GM18867 (cell line): ENCODE results near the gene HCAR3.
"Not testable (repeated sequence)": the region's sequence is repeated elsewhere in the genome, so short reads cannot be mapped to it uniquely, and the experiment has no call there.

ENCODE experiments used
- ATAC-seq: cut with Tn5 transposase; IDR thresholded peaks from one replicate; pipeline ENCODE4 v1.9.1; 2021; ENCODE audit warnings: mild to moderate bottlenecking, moderate library complexity; ENCODE audit not compliant: unreplicated experiment

The HCAR3 gene

DNA sequence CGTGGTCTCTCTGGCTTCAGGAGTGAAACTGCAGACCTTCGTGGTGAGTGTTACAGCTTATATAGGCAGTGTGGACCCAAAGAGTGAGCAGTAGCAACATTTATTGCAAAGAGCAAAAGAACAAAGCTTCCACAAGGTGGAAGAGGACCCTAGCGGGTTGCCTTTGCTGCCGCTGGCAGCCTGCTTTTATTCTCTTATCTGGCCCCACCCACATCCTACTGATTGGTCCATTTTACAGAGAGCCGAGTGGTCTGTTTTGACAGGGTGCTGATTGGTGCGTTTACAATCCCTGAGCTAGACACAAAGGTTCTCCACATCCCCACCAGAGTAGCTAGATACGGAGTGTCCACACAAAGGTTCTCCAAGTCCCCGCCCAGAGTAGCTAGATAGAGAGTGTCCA, 40.6 kb downstream of the HCAR3 start:
- ATAC-seq: not testable (repeated sequence)

DNA sequence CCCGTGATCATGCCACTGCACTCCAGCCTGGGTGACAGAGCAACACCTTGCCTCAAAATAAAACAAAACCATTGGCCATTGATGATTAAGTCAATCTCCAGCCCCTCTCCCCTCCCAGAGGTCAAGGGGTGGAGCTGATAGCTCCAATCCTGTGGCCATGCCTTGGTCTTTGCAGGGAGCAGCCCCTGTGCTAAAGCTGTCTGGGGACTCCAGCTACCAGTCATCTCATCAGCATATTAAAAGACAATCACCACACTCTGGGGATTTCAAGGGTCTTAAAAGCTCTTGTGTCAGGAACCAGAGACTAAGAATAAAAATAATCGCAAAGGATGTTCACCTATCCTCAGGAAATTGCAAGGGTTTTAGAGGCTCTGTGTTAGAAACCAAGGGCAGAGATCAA, 44.1 kb downstream of the HCAR3 start:
- no peak for ATAC-seq

DNA sequence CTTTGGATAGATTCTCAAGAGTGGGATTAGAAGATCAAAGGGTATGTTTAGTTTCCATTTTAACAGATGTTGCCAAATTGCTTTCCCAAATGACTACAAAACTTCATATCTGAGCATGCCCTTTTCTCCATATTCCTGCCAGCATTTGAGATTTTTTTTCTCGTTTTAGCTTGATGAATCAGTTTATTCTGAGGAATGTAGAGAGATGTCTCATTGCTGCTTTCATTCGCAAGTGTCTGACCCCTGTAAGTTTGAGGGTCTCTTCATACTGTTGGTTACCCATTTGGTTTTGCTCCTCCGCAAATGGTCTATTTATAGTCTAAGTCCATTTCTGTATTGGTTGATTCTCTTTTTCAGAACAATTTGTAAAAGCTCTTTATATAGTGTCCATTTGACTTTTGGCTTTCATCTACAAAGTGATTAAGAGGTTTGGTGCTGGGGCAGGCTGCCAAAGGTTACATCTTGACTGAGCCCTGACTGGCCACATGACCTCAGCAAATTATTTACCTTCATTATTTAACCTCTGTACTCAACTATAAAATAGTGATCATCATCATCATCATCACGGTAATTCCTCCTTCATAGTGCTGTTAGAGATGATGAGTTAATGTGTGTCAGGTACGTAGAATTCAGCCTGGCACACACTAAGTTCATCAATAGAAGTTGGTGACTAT, 47.1 kb downstream of the HCAR3 start:
- ATAC-seq: no peak

DNA sequence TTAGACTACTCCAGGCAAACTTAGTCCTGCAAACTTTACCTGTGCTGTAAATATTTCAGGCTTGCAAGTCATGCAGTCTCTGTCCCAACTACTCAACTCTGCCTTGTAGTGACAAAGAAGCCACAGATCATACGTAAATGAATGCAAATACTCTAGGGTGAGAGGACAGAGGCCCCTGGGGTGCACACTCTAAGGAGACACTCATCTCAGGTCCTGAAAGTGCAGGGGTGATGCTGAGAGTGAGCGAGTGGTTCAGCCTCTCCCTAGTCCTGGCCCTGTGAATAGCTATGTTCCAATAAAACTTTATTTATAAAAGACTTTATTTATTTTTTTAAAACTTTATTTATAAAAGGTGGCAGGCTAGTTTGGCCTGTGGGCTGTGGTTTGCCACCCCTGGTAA, 48.3 kb downstream of the HCAR3 start:
- ATAC-seq: no peak

DNA sequence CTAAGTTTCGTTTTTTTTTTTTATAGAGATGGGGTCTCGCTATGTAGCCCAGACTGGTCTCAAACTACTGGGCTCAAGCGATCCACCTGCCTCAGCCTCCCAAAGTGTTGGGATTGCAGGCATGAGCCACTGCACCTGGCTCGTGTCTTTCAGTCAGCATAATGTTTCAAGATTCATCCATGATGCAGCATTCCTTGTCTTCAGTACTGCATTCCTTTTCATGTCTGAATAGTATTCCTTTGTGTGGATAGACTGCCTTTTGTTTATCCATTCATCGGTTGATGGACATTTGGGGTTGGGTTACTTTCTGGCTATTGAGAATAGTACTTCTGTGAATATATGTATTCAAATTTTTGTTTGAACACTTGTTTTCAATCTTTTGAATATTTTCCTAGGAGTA, 50.9 kb downstream of the HCAR3 start:
- no peak for ATAC-seq

DNA sequence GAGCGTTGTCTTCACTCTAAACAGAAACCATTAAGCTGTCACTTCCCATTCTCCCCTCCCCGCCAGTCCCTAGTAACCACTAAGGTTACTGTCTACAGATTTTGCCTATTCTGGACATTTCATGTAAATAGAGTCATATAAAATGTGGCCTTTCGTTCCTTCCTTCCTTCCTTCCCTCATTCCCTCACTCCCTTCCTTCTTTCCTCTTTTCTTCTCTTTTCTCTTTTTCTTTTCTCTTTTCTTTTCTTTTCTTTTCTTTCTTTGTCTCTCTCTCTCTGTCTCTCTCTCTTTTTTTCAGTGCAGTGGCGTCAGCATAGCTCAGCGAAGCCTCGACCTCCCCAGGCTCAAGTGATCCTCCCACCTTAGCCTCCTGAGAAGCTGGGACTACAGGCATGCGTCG, 51.3 kb downstream of the HCAR3 start:
- ATAC-seq: no peak
